Naive thymus-derived CD8-positive, alpha-beta T cell (primary cell): ENCODE measurements around the gene TOLLIP. TPM values are rescaled to one million over a fixed set of nuclear protein-coding genes. Genes with fewer than 3 reads are reported as not detected.
"Not testable (repeated sequence)": the region's sequence is repeated elsewhere in the genome, so short reads cannot be mapped to it uniquely, and the experiment has no call there.

Source experiments
- ATAC-seq, 2 donors: fragments of 150-1000 bp; cut with Tn5 transposase in 1 of 2; sonication (Bioruptor Pico), chemical (Tn5 transposase) in 1 of 2; 1 replicate in 1 of 2; 2 replicates in 1 of 2; pipeline ENCODE4 v1.10.0; 2021; ENCODE audit warnings: mild to moderate bottlenecking in 2 of 2, moderate library complexity in 2 of 2
- POLR2A ChIA-PET: fragments of 350-600 bp; sonication (Branson Sonifier 250); formaldehyde crosslinking; loops from one replicate; lab custom pipeline; 2021; ENCODE audit warnings: antibody characterized with exemption; lab: Charles Lee
- DNase-seq, 10 donors: peaks; one replicate each; pipeline versions ENCODE4 v3.0.0 to v3.0.0-alpha.2; 2020 to 2022
- H3K27ac Mint-ChIP-seq, 10 donors: one replicate each; pipeline ENCODE4 v1.8.0; 2020 to 2022; ENCODE audit warnings: mild to moderate bottlenecking in 10 of 10, mixed read lengths in 10 of 10, moderate library complexity in 4 of 10, inconsistent platforms in 1 of 10
- H3K27me3 Mint-ChIP-seq, 5 donors: one replicate each; pipeline ENCODE4 v1.8.0; 2021 to 2022; ENCODE audit warnings: mixed read lengths in 5 of 5
- H3K36me3 Mint-ChIP-seq, 3 donors: one replicate each; pipeline ENCODE4 v1.8.0; 2020 to 2022; ENCODE audit warnings: mixed read lengths in 3 of 3, mild to moderate bottlenecking in 2 of 3, inconsistent platforms in 1 of 3
- H3K4me1 Mint-ChIP-seq, 4 donors: one replicate each; pipeline ENCODE4 v1.8.0; 2021 to 2022; ENCODE audit warnings: mixed read lengths in 4 of 4
- H3K4me3 Mint-ChIP-seq, 10 donors: one replicate each; pipeline ENCODE4 v1.8.0; 2020 to 2022; ENCODE audit warnings: mild to moderate bottlenecking in 10 of 10, mixed read lengths in 10 of 10, moderate library complexity in 6 of 10, inconsistent platforms in 1 of 10
- H3K9me3 Mint-ChIP-seq, 9 donors: one replicate each; pipeline ENCODE4 v1.8.0; 2020 to 2022; ENCODE audit warnings: mixed read lengths in 9 of 9, mild to moderate bottlenecking in 3 of 9, inconsistent platforms in 1 of 9, moderate library complexity in 1 of 9
- polyA plus RNA-seq, 3 donors: library from polyadenylated mRNA; unstranded; fragments of 300-500 nt; fragmentation: Illumina TruSeq; gene quantifications; one replicate each; pipeline ENCODE4 v1.2.3, GENCODE V29; 2021
- total RNA-seq, 8 experiments: library from RNA in 2 of 8; stranded (reverse) in 2 of 8; gene quantifications; one replicate each; pipeline ENCODE4 v1.2.3 and lab custom pipeline; 2021 to 2026

TOLLIP gene
- total and polyA plus RNA-seq, 5 experiments from 2014 or later, result 21.4 to 38.6 (median 27.6) TPM

GRCh38 chr11:1271002-1271401, 38.4 kb downstream of the TOLLIP start:
- Mint-ChIP-seq H3K36me3 (peaks cover 0 to 8% (median 0%) of the 10 kb centered on the region in 3 donors), H3K9me3 (peaks cover 0 to 2% (median 0%) of the 10 kb centered on the region in 9 donors), H3K4me3 (no peak overlapping the region), H3K4me1 (peaks cover 0 to 6% (median 0%) of the 10 kb centered on the region in 4 donors), H3K27ac (no peak overlapping the region), H3K27me3 (no peaks in the 10 kb centered on the region)
- ATAC-seq, result no peak
- POLR2A ChIA-PET, result interaction anchor here (1.0 kb wide), 1 partner anchor 9 kb away, joined by 3 read pairs; no protein-coding TSS in a partner anchor
- DNase-seq, result no peak

GRCh38 chr11:1270476-1270875, 39.0 kb downstream of the TOLLIP start:
- peaks cover 0 to 3% (median 0%) of the 10 kb centered on the region in 9 donors for H3K9me3 Mint-ChIP-seq

GRCh38 chr11:1269957-1270356, 39.5 kb downstream of the TOLLIP start:
- no peak overlapping the region for H3K27ac Mint-ChIP-seq
- POLR2A ChIA-PET, result interaction anchor here (0.5 kb wide), 1 partner anchor 34 kb away, joined by 3 read pairs; no protein-coding TSS in a partner anchor
- H3K4me1 Mint-ChIP-seq, result peaks cover 0 to 6% (median under 1%) of the 10 kb centered on the region in 4 donors
- H3K27me3 Mint-ChIP-seq, result no peaks in the 10 kb centered on the region
- ATAC-seq (no peak), DNase-seq (no peak)
- H3K36me3 Mint-ChIP-seq, result no peaks in the 10 kb centered on the region
- H3K9me3 Mint-ChIP-seq, result peaks cover 0 to 5% (median 0%) of the 10 kb centered on the region in 9 donors
- H3K4me3 Mint-ChIP-seq, result no peak overlapping the region

More at GRCh38 chr11:1270476-1270875, 39.0 kb downstream of the TOLLIP start:
- Mint-ChIP-seq H3K27ac (no peak overlapping the region), H3K4me1 (peaks cover 0 to 6% (median 0%) of the 10 kb centered on the region in 4 donors), H3K36me3 (peaks cover 0 to 3% (median 0%) of the 10 kb centered on the region in 3 donors), H3K27me3 (no peaks in the 10 kb centered on the region), H3K4me3 (no peak overlapping the region)
- ATAC-seq (no peak), DNase-seq (no peak)
- POLR2A ChIA-PET, result interaction anchor here (0.5 to 1.0 kb wide), 2 partner anchors 8 to 33 kb away, joined by 3 read pairs; no protein-coding TSS in a partner anchor

- peak in 3 of 10 donors; percentile 15 to 70 (median 17) for DNase-seq
- H3K36me3 Mint-ChIP-seq, result no peaks in the 10 kb centered on the region
- peak overlapping the region in 1 of 10 donors; percentile 51 for H3K4me3 Mint-ChIP-seq
- no peaks in the 10 kb centered on the region for H3K27me3 Mint-ChIP-seq
- no peak for ATAC-seq
- H3K4me1 Mint-ChIP-seq, result peaks cover 4 to 18% (median 10%) of the 10 kb centered on the region in 4 donors
- POLR2A ChIA-PET, result no interaction called here
- peak overlapping the region in 4 of 10 donors; percentile 13 to 67 (median 41) for H3K27ac Mint-ChIP-seq
- peaks cover 0 to 9% (median 0%) of the 10 kb centered on the region in 9 donors for H3K9me3 Mint-ChIP-seq
Measured at GRCh38 chr11:1267441-1268100, 41.9 kb downstream of the TOLLIP start.

DNA sequence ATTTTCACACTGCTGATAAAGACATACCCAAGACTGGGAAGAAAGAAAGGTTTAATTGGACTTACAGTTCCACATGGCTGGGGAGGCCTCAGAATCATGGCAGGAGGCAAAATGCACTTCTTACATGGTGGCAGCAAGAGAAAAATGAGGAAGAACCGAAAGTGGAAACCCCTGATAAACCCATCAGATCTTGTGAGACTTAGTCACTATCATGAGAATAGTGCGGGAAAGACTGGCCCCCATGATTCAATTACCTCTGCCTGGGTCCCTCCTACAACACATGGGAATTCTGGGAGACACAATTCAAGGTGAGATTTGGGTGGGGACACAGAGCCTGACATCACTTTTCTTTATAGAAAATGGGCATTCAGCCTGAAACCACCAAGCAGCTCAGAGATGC, 42.5 kb downstream of the TOLLIP start:
- Mint-ChIP-seq H3K27ac (peak overlapping the region in 1 of 10 donors; percentile 32), H3K4me1 (peaks cover 5 to 23% (median 15%) of the 10 kb centered on the region in 4 donors), H3K4me3 (peak overlapping the region in 1 of 10 donors; percentile 51)
- DNase-seq, POLR2A ChIA-PET, H3K27me3 Mint-ChIP-seq, H3K9me3 Mint-ChIP-seq, H3K36me3 Mint-ChIP-seq, ATAC-seq: not testable (repeated sequence)

DNA sequence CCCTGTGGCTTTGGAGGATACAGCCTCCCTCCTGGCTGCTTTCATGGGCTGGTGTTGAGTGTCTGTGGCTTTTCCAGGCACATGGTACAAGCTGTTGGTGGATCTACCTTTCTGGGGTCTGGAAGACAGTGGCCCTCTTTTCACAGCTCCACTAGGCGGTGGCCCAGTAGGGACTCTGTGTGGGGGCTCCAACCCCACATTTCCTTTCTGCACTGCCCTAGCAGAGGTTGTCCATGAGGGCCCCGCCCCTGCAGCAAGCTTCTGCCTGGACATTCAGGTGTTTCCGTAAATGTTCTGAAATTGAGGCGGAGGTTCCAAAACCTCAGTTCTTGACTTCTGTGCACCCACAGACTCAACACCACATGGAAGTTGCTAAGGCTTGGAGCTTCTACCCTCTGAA, 44.0 kb downstream of the TOLLIP start:
- H3K27ac Mint-ChIP-seq, H3K4me3 Mint-ChIP-seq, DNase-seq, H3K27me3 Mint-ChIP-seq, H3K9me3 Mint-ChIP-seq, H3K36me3 Mint-ChIP-seq, ATAC-seq, POLR2A ChIA-PET: not testable (repeated sequence)
- H3K4me1 Mint-ChIP-seq, result peaks cover 7 to 24% (median 17%) of the 10 kb centered on the region in 4 donors

DNA sequence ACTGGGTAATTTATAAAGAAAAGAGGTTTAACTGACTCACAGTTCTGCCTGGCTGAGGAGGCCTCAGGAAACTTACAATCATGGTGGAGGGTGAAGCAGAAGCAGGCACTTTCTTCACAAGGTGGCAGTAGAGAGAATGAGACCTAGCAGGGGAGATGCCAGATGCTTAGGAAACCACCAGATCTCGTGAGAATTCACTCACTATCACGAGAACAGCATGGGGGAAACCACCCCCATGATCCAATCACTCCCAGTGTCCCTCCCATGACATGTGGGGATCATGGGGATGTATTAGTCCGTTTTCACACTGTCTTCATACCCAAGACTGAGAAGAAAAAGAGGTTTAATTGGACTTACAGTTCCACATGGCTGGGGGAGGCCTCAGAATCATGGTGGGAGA, 45.0 kb downstream of the TOLLIP start:
- DNase-seq, result peak in 7 of 10 donors; percentile 13 to 52 (median 28)
- not testable (repeated sequence) for H3K36me3 Mint-ChIP-seq, H3K27me3 Mint-ChIP-seq, H3K9me3 Mint-ChIP-seq
- Mint-ChIP-seq H3K4me1 (peaks cover 7 to 24% (median 17%) of the 10 kb centered on the region in 4 donors), H3K4me3 (peak overlapping the region in 3 of 10 donors; percentile 27 to 29 (median 28)), H3K27ac (peak overlapping the region in 7 of 10 donors; percentile 48 to 86 (median 57))
- POLR2A ChIA-PET, result interaction anchor here (4.7 kb wide), 1 partner anchor 45 kb away, joined by 44 read pairs; the partner anchor contains the start of gene TOLLIP
- ATAC-seq, result peak in 1 of 2 donors; percentile 44

DNA sequence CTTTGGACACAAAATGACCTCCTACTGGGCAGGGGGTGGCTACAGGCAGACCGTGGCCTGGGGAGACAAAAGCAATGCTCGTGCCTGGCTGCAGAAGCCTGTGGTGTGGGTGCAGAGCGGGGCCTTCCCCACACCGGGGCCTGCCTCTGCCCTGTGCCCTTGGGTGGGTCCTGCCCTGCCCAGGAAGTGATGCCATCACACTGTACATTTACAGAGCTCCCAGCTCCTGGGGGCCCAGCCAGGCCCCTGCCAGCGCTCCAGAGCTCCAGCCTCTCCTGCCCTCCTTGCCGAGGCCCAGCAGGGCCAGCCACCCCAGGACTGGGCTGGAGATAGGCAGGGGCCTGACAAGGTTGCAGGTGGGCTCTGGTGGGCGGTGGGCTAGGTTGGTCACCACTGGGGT, 46.4 kb downstream of the TOLLIP start:
- Mint-ChIP-seq H3K4me3 (peak overlapping the region; percentile 81 to 92 (median 88)), H3K27me3 (no peaks in the 10 kb centered on the region), H3K27ac (peak overlapping the region; percentile 68 to 95 (median 92)), H3K4me1 (peaks cover 7 to 24% (median 17%) of the 10 kb centered on the region in 4 donors), H3K36me3 (no peaks in the 10 kb centered on the region), H3K9me3 (peaks cover 0 to 9% (median 0%) of the 10 kb centered on the region in 9 donors)
- POLR2A ChIA-PET, result interaction anchor here (1.0 to 4.7 kb wide), 4 partner anchors 47 to 312 kb away, joined by 3 to 44 read pairs (median 6); partner anchors contain the start of gene TOLLIP
- DNase-seq (peak in 2 of 10 donors; percentile 20 to 33), ATAC-seq (peak; percentile 58 to 70)

GRCh38 chr11:1262172-1263006, 47.0 kb downstream of the TOLLIP start:
- Mint-ChIP-seq H3K27ac (peak overlapping the region; percentile 69 to 95 (median 92)), H3K4me3 (peak overlapping the region; percentile 81 to 92 (median 88)), H3K27me3 (no peaks in the 10 kb centered on the region), H3K4me1 (peaks cover 7 to 22% (median 17%) of the 10 kb centered on the region in 4 donors), H3K36me3 (no peaks in the 10 kb centered on the region), H3K9me3 (peaks cover 0 to 9% (median 0%) of the 10 kb centered on the region in 9 donors)
- peak; percentile 90 to 92 for ATAC-seq
- POLR2A ChIA-PET, result interaction anchor here (1.0 to 4.7 kb wide), 5 partner anchors 8 to 312 kb away, joined by 3 to 44 read pairs (median 6); partner anchors contain the start of gene TOLLIP
- peak; percentile 75 to 92 (median 87) for DNase-seq

- Mint-ChIP-seq H3K4me1 (peaks cover 7 to 20% (median 15%) of the 10 kb centered on the region in 4 donors), H3K9me3 (peaks cover 0 to 9% (median 0%) of the 10 kb centered on the region in 9 donors), H3K4me3 (peak overlapping the region in 7 of 10 donors; percentile 81 to 90 (median 87)), H3K36me3 (no peaks in the 10 kb centered on the region), H3K27me3 (no peaks in the 10 kb centered on the region), H3K27ac (peak overlapping the region in 8 of 10 donors; percentile 58 to 95 (median 91))
- POLR2A ChIA-PET, result interaction anchor here (1.4 to 4.7 kb wide), 3 partner anchors 9 to 122 kb away, joined by 3 to 44 read pairs (median 7); partner anchors contain the start of gene TOLLIP
- ATAC-seq, result no peak
- no peak for DNase-seq
Measured at GRCh38 chr11:1261241-1262071, 48.0 kb downstream of the TOLLIP start.

DNA sequence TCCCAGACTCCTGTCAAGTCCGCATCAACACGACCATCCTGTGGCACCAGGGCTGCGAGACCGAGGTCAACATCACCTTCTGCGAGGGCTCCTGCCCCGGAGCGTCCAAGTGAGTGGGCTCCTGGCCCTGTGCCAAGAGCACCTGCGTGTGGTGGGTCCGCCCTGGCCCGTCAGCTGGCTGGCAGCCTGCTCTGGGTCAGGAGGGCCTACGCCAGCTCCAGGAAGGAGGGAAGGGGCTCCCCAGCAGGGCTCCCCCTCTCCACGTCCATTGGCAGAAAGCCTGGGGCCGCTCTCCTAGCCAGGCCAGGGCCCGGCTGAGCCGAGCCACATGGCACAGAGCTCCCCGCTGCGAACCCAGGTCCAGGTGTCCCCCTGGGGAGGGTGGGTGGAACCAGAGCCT, 48.8 kb downstream of the TOLLIP start:
- H3K4me1 Mint-ChIP-seq, result peaks cover 7 to 20% (median 15%) of the 10 kb centered on the region in 4 donors
- peak overlapping the region in 4 of 10 donors; percentile 10 to 69 (median 40) for H3K4me3 Mint-ChIP-seq
- DNase-seq, result no peak
- POLR2A ChIA-PET, result interaction anchor here (4.7 kb wide), 1 partner anchor 49 kb away, joined by 44 read pairs; the partner anchor contains the start of gene TOLLIP
- H3K27me3 Mint-ChIP-seq, result no peaks in the 10 kb centered on the region
- H3K27ac Mint-ChIP-seq, result peak overlapping the region in 3 of 10 donors; percentile 31 to 66 (median 52)
- H3K36me3 Mint-ChIP-seq, result no peaks in the 10 kb centered on the region
- no peak for ATAC-seq
- H3K9me3 Mint-ChIP-seq, result peaks cover 0 to 9% (median 0%) of the 10 kb centered on the region in 9 donors
